ENCODE measurements around the gene CTAGE9.

GRCh38 chr6:131694832-131695426 is 15.9 kb downstream of the CTAGE9 start:
- TF ChIP-seq, protein P1, sequence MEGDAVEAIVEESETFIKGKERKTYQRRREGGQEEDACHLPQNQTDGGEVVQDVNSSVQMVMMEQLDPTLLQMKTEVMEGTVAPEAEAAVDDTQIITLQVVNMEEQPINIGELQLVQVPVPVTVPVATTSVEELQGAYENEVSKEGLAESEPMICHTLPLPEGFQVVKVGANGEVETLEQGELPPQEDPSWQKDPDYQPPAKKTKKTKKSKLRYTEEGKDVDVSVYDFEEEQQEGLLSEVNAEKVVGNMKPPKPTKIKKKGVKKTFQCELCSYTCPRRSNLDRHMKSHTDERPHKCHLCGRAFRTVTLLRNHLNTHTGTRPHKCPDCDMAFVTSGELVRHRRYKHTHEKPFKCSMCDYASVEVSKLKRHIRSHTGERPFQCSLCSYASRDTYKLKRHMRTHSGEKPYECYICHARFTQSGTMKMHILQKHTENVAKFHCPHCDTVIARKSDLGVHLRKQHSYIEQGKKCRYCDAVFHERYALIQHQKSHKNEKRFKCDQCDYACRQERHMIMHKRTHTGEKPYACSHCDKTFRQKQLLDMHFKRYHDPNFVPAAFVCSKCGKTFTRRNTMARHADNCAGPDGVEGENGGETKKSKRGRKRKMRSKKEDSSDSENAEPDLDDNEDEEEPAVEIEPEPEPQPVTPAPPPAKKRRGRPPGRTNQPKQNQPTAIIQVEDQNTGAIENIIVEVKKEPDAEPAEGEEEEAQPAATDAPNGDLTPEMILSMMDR (IDR thresholded peaks at IDR 0.05; ENCODE audit: low read length) = peak; percentile 66
- TF ChIP-seq EZH2 (IDR thresholded peaks at IDR 0.05; ENCODE audit: borderline replicate concordance, low read length) = no peak

Measured in OCI-LY1 (cell line).